GM20000 (cell line): ENCODE results near the gene BACH1.

Experiments used
- DNase-seq: peaks from one replicate; pipeline ENCODE4 v3.0.0; 2012; ENCODE audit warnings: low spot score
- CTCF ChIP-seq: IDR thresholded peaks from 2 replicates; pipeline ENCODE4 v1.5.1; 2012; ENCODE audit warnings: mild to moderate bottlenecking, control low read depth; ENCODE audit errors: extremely low read depth, missing control alignments

The BACH1 gene

DNA sequence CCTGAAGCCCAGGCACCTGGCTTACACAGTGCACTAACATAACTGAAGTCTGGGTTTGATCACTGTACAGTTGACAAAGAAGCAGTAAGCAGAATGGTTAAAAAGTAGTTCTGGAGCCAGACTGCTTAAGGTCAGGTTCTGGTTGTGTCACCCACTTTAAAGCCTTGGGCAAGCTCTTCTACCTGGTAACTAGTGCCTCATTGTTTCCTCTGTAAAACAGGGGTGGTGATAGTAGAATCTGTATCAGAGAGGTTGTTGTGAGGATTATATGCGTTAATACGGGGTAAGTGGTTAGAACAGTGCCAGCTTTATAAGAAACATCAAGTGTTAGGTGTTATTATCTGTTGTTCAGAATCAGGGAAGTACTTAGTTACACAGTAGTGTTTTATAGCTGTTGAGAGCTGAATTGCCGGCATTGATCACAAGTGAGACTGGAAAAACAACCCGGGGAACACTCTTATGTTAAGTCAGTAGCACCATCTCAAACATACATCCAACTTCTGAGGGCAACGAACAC is 3.7 kb downstream of the BACH1 start:
- no peak for DNase-seq
- TF ChIP-seq CTCF: no peak

GRCh38 chr21:29303288-29303687 is 4.6 kb downstream of the BACH1 start:
- no peak for TF ChIP-seq CTCF
- no peak for DNase-seq

DNA sequence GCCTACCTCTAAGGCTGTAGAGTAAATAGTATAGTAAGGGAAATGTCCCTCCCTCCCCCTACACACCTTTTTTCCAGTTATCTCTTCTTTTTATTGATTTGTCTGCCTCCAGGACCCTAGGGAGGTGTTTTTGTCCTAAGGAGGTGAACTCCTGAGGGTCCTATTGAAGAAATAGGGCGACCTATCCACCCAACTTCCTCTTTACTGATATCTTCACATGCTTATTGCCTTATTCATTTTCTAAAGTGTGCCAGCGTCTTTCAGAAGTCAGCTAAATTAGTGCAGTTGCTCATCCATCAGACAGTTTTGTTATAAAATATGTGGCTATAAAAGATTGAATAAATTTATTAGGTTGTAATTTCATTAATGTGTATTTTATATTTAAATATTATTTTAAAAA is 5.9 kb downstream of the BACH1 start:
- DNase-seq: no peak
- TF ChIP-seq CTCF: no peak

- no peak for TF ChIP-seq CTCF
- no peak for DNase-seq
Measured at GRCh38 chr21:29305068-29305467, 6.3 kb downstream of the BACH1 start.

DNA sequence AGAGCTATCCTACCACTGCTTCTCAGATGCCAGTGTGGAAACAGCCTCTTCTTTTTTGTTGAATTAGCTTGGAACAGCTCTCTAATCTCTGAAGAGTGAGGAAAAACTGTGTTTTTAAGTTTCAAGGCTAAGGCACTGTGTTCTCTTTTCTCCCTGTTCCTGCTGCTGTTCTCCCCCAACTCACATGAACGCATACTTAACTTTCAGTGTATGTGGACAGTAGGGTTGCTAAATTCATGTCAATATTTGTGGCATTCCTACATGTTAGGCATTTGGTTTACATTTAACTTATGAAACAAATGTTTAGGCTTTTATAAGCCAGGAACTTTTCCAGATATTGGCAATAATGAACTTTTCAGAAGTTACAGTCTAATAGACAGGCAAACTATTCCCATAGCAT is 6.8 kb downstream of the BACH1 start:
- TF ChIP-seq CTCF: no peak
- DNase-seq: no peak

DNA sequence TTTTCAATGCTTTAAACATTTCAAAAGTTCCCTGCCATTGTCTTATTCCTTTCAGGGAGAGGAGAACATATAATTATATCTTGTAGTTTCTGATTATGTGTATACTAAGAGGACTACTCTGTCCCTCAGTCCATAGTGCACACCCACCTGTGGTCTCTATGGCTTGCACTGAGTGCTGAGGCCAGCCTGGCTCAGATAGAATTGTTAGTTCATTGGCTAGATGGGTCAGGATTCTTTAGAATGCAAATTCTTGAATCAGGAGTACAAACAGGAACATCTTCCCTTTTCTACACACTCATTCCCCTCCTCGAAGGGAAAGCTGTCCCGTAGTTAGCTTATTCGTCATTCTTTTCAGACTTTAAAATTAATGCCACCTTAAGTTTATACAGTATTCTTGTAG is 8.2 kb downstream of the BACH1 start:
- no peak for DNase-seq

More for the DNA sequence above, 8.2 kb downstream of the BACH1 start:
- no peak for TF ChIP-seq CTCF
